ENCODE data around the gene GBP5. TPM values are rescaled to one million over a fixed set of nuclear protein-coding genes. Genes with fewer than 3 reads are reported as not detected.
"Not testable (repeated sequence)": the region's sequence is repeated elsewhere in the genome, so short reads cannot be mapped to it uniquely, and the experiment has no call there.

GBP5 gene
- total RNA-seq (2014; rRNA removed; shearing (Covaris generic)) (not detected in 2 replicates), total RNA-seq (2022) (not detected in 2 replicates), Bru-seq, nascent RNA (not detected), BruChase-seq, experiment 1, labeled RNA remaining after a 6-hour chase (not detected), BruChase-seq, experiment 2, labeled RNA remaining after a 2-hour chase (not detected)
- long read RNA-seq, result 0 reads

- not testable (repeated sequence) for DNase-seq (ENCODE audit: low spot score)
Measured at GRCh38 chr1:89272269-89273041, at the start of gene GBP5. Gene GBP5 (minus strand): TSS chr1:89272860. CDS start chr1:89269555, 3,305 bp downstream.

GRCh38 chr1:89322402-89322801, 49.7 kb upstream of the GBP5 start:
- no TSS peak for BruUV-seq (replicated peaks)
- Histone ChIP-seq H3K79me2 (ENCODE audit: insufficient read depth, low read depth, low read length) (no peaks in the 10 kb centered on the region), H3K9me2 (ENCODE audit: insufficient read depth, low read length) (no peaks in the 10 kb centered on the region), H3K27ac (ENCODE audit: low read depth, low read length, poor library complexity, severe bottlenecking) (no peak overlapping the region), H4K20me1 (ENCODE audit: insufficient read depth, low read length) (no peaks in the 10 kb centered on the region), H3K4me1 (ENCODE audit: insufficient read depth, low read length, poor library complexity, severe bottlenecking) (no peaks in the 10 kb centered on the region), H3K9me3 (ENCODE audit: low read length) (no peaks in the 10 kb centered on the region), H3K4me3 (ENCODE audit: low read depth, low read length, poor library complexity, severe bottlenecking) (no peak overlapping the region), H2AFZ (ENCODE audit: low read length) (no peak overlapping the region), H3K36me3 (ENCODE audit: insufficient read depth, low read length) (no peaks in the 10 kb centered on the region), H3K4me2 (ENCODE audit: low read length) (no peak overlapping the region)
- CTCF ChIA-PET (ENCODE audit: unreplicated experiment), result no interaction called here
- TF ChIP-seq CTCF (conservative IDR thresholded peaks at IDR 0.05; ENCODE audit: low read length) (no peak), EZH2phosphoT487 (IDR thresholded peaks at IDR 0.05; ENCODE audit: borderline replicate concordance, low read depth, low read length) (no peak)
- POLR2A ChIA-PET, result no interaction called here
- intact Hi-C loops (cut with micrococcal nuclease; ENCODE audit: unreplicated experiment), result no loop called here
- no peak for DNase-seq (ENCODE audit: low spot score)

More at GRCh38 chr1:89272269-89273041, at the start of gene GBP5:
- H3K4me3 ChIP-seq (ENCODE audit: low read depth, low read length, poor library complexity, severe bottlenecking); H2AFZ ChIP-seq (ENCODE audit: low read length); BruUV-seq (replicated peaks); H3K9me3 ChIP-seq (ENCODE audit: low read length); H3K27ac ChIP-seq (ENCODE audit: low read depth, low read length, poor library complexity, severe bottlenecking); H3K79me2 ChIP-seq (ENCODE audit: insufficient read depth, low read depth, low read length); H3K9me2 ChIP-seq (ENCODE audit: insufficient read depth, low read length); CTCF ChIA-PET (ENCODE audit: unreplicated experiment); H4K20me1 ChIP-seq (ENCODE audit: insufficient read depth, low read length); POLR2A ChIA-PET; intact Hi-C loops (cut with micrococcal nuclease; ENCODE audit: unreplicated experiment); H3K36me3 ChIP-seq (ENCODE audit: insufficient read depth, low read length); H3K4me1 ChIP-seq (ENCODE audit: insufficient read depth, low read length, poor library complexity, severe bottlenecking); H3K4me2 ChIP-seq (ENCODE audit: low read length): not testable (repeated sequence)

- H3K9me2 ChIP-seq (ENCODE audit: insufficient read depth, low read length), result no peaks in the 10 kb centered on the region
- no peak overlapping the region for H2AFZ ChIP-seq (ENCODE audit: low read length)
- H3K36me3 ChIP-seq (ENCODE audit: insufficient read depth, low read length), result no peaks in the 10 kb centered on the region
- BruUV-seq (replicated peaks), result no TSS peak
- CTCF ChIA-PET (ENCODE audit: unreplicated experiment), result no interaction called here
- H3K4me1 ChIP-seq (ENCODE audit: insufficient read depth, low read length, poor library complexity, severe bottlenecking), result no peaks in the 10 kb centered on the region
- H3K79me2 ChIP-seq (ENCODE audit: insufficient read depth, low read depth, low read length), result no peaks in the 10 kb centered on the region
- TF ChIP-seq EZH2phosphoT487 (IDR thresholded peaks at IDR 0.05; ENCODE audit: borderline replicate concordance, low read depth, low read length), result no peak
- no peak for TF ChIP-seq CTCF (conservative IDR thresholded peaks at IDR 0.05; ENCODE audit: low read length)
- H3K9me3 ChIP-seq (ENCODE audit: low read length), result no peaks in the 10 kb centered on the region
- no peak for DNase-seq (ENCODE audit: low spot score)
- POLR2A ChIA-PET, result no interaction called here
- no peak overlapping the region for H3K4me3 ChIP-seq (ENCODE audit: low read depth, low read length, poor library complexity, severe bottlenecking)
- no peak overlapping the region for H3K27ac ChIP-seq (ENCODE audit: low read depth, low read length, poor library complexity, severe bottlenecking)
- intact Hi-C loops (cut with micrococcal nuclease; ENCODE audit: unreplicated experiment), result no loop called here
- H3K4me2 ChIP-seq (ENCODE audit: low read length), result no peak overlapping the region
- H4K20me1 ChIP-seq (ENCODE audit: insufficient read depth, low read length), result no peaks in the 10 kb centered on the region
Measured at GRCh38 chr1:89312572-89312971, 39.9 kb upstream of the GBP5 start.

Data from OCI-LY7 (cell line).